Thyroid gland (tissue), 4 donors: ENCODE data around the gene BCL7C.

Experiments
- CTCF ChIP-seq, 6 experiments: fragments of 200-600 bp in 3 of 6; fragments of 450-650 bp in 3 of 6; sonication (generic) in 3 of 6; IDR thresholded peaks; one replicate each; pipeline ENCODE4 v1.5.1; 2016 to 2019; ENCODE audit warnings: antibody characterized with exemption in 6 of 6, mild to moderate bottlenecking in 2 of 6, inconsistent platforms in 1 of 6, moderate library complexity in 1 of 6
- POLR2A ChIP-seq, 2 donors: fragments of 450-650 bp; IDR thresholded peaks; one replicate each; pipeline ENCODE4 v1.6.1; 2017; ENCODE audit warnings: antibody characterized with exemption in 2 of 2, mild to moderate bottlenecking in 2 of 2, moderate library complexity in 1 of 2

GRCh38 chr16:30842971-30843370, 50.9 kb downstream of the BCL7C start:
- TF ChIP-seq CTCF (IDR thresholded peaks at IDR 0.05) = no peak
- TF ChIP-seq POLR2A (IDR thresholded peaks at IDR 0.05) = no peak
